Neural progenitor cell (in vitro differentiated cells): Measurements from ENCODE around the gene TK2. TPM values are rescaled to one million over a fixed set of nuclear protein-coding genes. Genes with fewer than 3 reads are reported as not detected.

ENCODE experiments used
- DNase-seq: peaks from one replicate; pipeline ENCODE4 v3.0.0-alpha.2; 2016; ENCODE audit warnings: low spot score
- H2AFZ ChIP-seq: fragments of 200-600 bp; sonication (generic); replicated peaks from 2 replicates; pipeline ENCODE4 v1.6.1; 2016; ENCODE audit warnings: antibody characterized with exemption
- H3F3A ChIP-seq: fragments of 200-600 bp; sonication (generic); 2 replicates; pipeline ENCODE4 v1.6.1; 2016; ENCODE audit warnings: antibody characterized with exemption, low read depth
- H3K27ac ChIP-seq: fragments of 200-600 bp; sonication (generic); 2 replicates; pipeline ENCODE4 v1.5.1; 2016; ENCODE audit warnings: mild to moderate bottlenecking
- H3K27me3 ChIP-seq: fragments of 200-600 bp; sonication (generic); 2 replicates; pipeline ENCODE4 v1.6.1; 2016; ENCODE audit warnings: mild to moderate bottlenecking, moderate library complexity
- H3K36me3 ChIP-seq: fragments of 200-600 bp; sonication (generic); 2 replicates; pipeline ENCODE4 v1.5.1; 2016
- H3K4me1 ChIP-seq: fragments of 200-600 bp; sonication (generic); 2 replicates; pipeline ENCODE4 v1.6.1; 2016; ENCODE audit warnings: mixed run types
- H3K4me2 ChIP-seq: fragments of 200-600 bp; sonication (generic); 2 replicates; pipeline ENCODE4 v1.6.1; 2016
- H3K4me3 ChIP-seq: fragments of 200-600 bp; sonication (generic); 2 replicates; pipeline ENCODE4 v1.5.1; 2016
- H3K79me2 ChIP-seq: fragments of 200-600 bp; sonication (generic); 2 replicates; pipeline ENCODE4 v1.6.1; 2016; ENCODE audit warnings: low read depth
- H3K9ac ChIP-seq: fragments of 200-600 bp; sonication (generic); 2 replicates; pipeline ENCODE4 v1.6.1; 2016
- H3K9me3 ChIP-seq: fragments of 200-600 bp; sonication (generic); 2 replicates; pipeline ENCODE4 v1.5.1; 2016; ENCODE audit warnings: low read depth
- H4K20me1 ChIP-seq: fragments of 200-600 bp; sonication (generic); 2 replicates; pipeline ENCODE4 v1.6.1; 2016; ENCODE audit warnings: low read depth
- H3K27ac Mint-ChIP-seq: 3 replicates; pipeline ENCODE4 v1.8.0; 2021; ENCODE audit warnings: mixed read lengths
- H3K27me3 Mint-ChIP-seq: 2 replicates; pipeline ENCODE4 v1.8.0; 2022; ENCODE audit warnings: low read depth, mild to moderate bottlenecking, inconsistent platforms, moderate library complexity, mixed read lengths; ENCODE audit not compliant: insufficient read depth
- H3K36me3 Mint-ChIP-seq: 3 replicates; pipeline ENCODE4 v1.8.0; 2021; ENCODE audit warnings: mixed read lengths
- H3K4me1 Mint-ChIP-seq: 3 replicates; pipeline ENCODE4 v1.8.0; 2021; ENCODE audit warnings: mixed read lengths
- H3K4me3 Mint-ChIP-seq: 3 replicates; pipeline ENCODE4 v1.8.0; 2021; ENCODE audit warnings: mild to moderate bottlenecking, moderate library complexity, mixed read lengths
- H3K9me3 Mint-ChIP-seq: 3 replicates; pipeline ENCODE4 v1.8.0; 2020; ENCODE audit warnings: mixed read lengths
- CTCF ChIP-seq: fragments of 200-600 bp; sonication (generic); IDR thresholded peaks from 2 replicates; pipeline ENCODE4 v1.5.1; 2017; ENCODE audit warnings: antibody characterized with exemption, mild to moderate bottlenecking
- EZH2 ChIP-seq: fragments of 200-600 bp; sonication (generic); IDR thresholded peaks from 2 replicates; pipeline ENCODE4 v1.6.1; 2017; ENCODE audit warnings: antibody characterized with exemption, mild to moderate bottlenecking, moderate library complexity
- EZH2phosphoT487 ChIP-seq: fragments of 200-600 bp; sonication (generic); IDR thresholded peaks from 2 replicates; pipeline ENCODE4 v1.6.1; 2017; ENCODE audit warnings: antibody characterized with exemption
- total RNA-seq: library from RNA; depleted of rRNA; stranded (reverse); fragments of >200 nt; gene quantifications from 2 replicates; pipeline ENCODE4 v1.2.3, GENCODE V29; 2015; ENCODE audit warnings: low replicate concordance

The TK2 gene
- total RNA-seq, 1 donor from 2014 or later, result 7.3 TPM

GRCh38 chr16:66470556-66470955 lies 79.4 kb downstream of the TK2 start:
- H4K20me1 ChIP-seq, result no peaks in the 10 kb centered on the region
- no peak overlapping the region for H3K27ac ChIP-seq
- peaks cover 3% of the 10 kb centered on the region for H3K27me3 Mint-ChIP-seq
- no peak overlapping the region for H3K27ac Mint-ChIP-seq
- peaks cover 1% of the 10 kb centered on the region for H3K9me3 Mint-ChIP-seq
- H3K9me3 ChIP-seq, result no peaks in the 10 kb centered on the region
- no peak overlapping the region for H3K4me3 Mint-ChIP-seq
- no peaks in the 10 kb centered on the region for H3K4me1 ChIP-seq
- H3K9ac ChIP-seq, result peak overlapping the region; percentile 20
- H3F3A ChIP-seq, result no peaks in the 10 kb centered on the region
- H2AFZ ChIP-seq, result no peak overlapping the region
- H3K36me3 Mint-ChIP-seq, result no peaks in the 10 kb centered on the region
- peaks cover 7% of the 10 kb centered on the region for H3K4me1 Mint-ChIP-seq
- no peak overlapping the region for H3K4me2 ChIP-seq
- DNase-seq, result no peak
- TF ChIP-seq EZH2phosphoT487, result no peak
- TF ChIP-seq CTCF, result no peak
- TF ChIP-seq EZH2, result no peak
- H3K4me3 ChIP-seq, result no peak overlapping the region
- H3K79me2 ChIP-seq, result no peaks in the 10 kb centered on the region
- H3K36me3 ChIP-seq, result no peaks in the 10 kb centered on the region
- H3K27me3 ChIP-seq, result no peaks in the 10 kb centered on the region

- TF ChIP-seq CTCF (no peak), EZH2phosphoT487 (no peak), EZH2 (no peak)
- H3K4me1 Mint-ChIP-seq, result peaks cover 7% of the 10 kb centered on the region
- Histone ChIP-seq H3F3A (no peaks in the 10 kb centered on the region), H3K4me3 (no peak overlapping the region), H3K79me2 (no peaks in the 10 kb centered on the region), H3K4me2 (no peak overlapping the region), H3K9ac (no peak overlapping the region), H3K27me3 (no peaks in the 10 kb centered on the region), H3K4me1 (no peaks in the 10 kb centered on the region), H3K36me3 (no peaks in the 10 kb centered on the region), H4K20me1 (no peaks in the 10 kb centered on the region), H3K27ac (no peak overlapping the region), H3K9me3 (no peaks in the 10 kb centered on the region), H2AFZ (no peak overlapping the region)
- H3K9me3 Mint-ChIP-seq, result peaks cover 2% of the 10 kb centered on the region
- peaks cover 3% of the 10 kb centered on the region for H3K27me3 Mint-ChIP-seq
- H3K36me3 Mint-ChIP-seq, result no peaks in the 10 kb centered on the region
- no peak overlapping the region for H3K27ac Mint-ChIP-seq
- no peak overlapping the region for H3K4me3 Mint-ChIP-seq
- DNase-seq, result no peak
These were observed 79.9 kb downstream of the TK2 start for GRCh38 chr16:66469947-66470546.

GRCh38 chr16:66469291-66469946 lies 80.5 kb downstream of the TK2 start:
- Histone ChIP-seq H3K4me1 (no peaks in the 10 kb centered on the region), H3K4me3 (no peak overlapping the region), H3K9ac (no peak overlapping the region), H2AFZ (no peak overlapping the region), H3K79me2 (no peaks in the 10 kb centered on the region), H3F3A (no peaks in the 10 kb centered on the region), H3K4me2 (no peak overlapping the region), H3K27ac (no peak overlapping the region), H3K36me3 (no peaks in the 10 kb centered on the region), H3K27me3 (no peaks in the 10 kb centered on the region), H4K20me1 (no peaks in the 10 kb centered on the region), H3K9me3 (no peaks in the 10 kb centered on the region)
- TF ChIP-seq CTCF, result no peak
- no peak for TF ChIP-seq EZH2
- no peak for TF ChIP-seq EZH2phosphoT487
- H3K9me3 Mint-ChIP-seq, result peaks cover 2% of the 10 kb centered on the region
- H3K4me3 Mint-ChIP-seq, result no peak overlapping the region
- no peaks in the 10 kb centered on the region for H3K36me3 Mint-ChIP-seq
- H3K27me3 Mint-ChIP-seq, result peaks cover 3% of the 10 kb centered on the region
- no peak overlapping the region for H3K27ac Mint-ChIP-seq
- DNase-seq, result no peak
- H3K4me1 Mint-ChIP-seq, result peaks cover 3% of the 10 kb centered on the region
